ENCODE data around the gene PCSK9. TPM values are rescaled to one million over a fixed set of nuclear protein-coding genes. Genes with fewer than 3 reads are reported as not detected.

The PCSK9 gene
- polyA plus RNA-seq, 3 donors = not detected

DNA sequence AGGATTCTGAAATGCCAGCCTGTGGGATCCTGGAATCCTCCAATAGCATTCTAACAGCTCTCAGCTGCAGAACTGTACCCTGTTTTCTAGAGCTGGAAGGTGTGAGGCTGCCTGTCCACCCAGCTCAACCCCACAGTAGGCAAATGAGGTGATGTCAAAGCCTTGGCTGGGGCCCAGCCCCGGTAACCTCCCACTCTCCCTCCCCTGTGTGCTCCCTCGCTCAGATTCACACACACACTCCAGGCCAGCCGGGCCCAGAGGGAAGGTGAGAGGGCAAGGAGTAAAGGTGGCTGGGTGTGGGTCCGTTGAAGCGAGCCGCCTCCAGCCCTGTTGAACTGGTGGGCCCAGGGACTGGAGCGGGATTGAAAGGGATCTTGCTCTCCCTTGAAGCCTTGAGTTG, 40.7 kb upstream of the PCSK9 start, which contains the start of gene BSND:
Gene BSND (plus strand): TSS at position 257 of the 400 bp plus-strand sequence. CDS start 254 bp downstream, outside the sequence.
- Histone ChIP-seq H3K36me3 (replicated peaks in 1 of 2; ENCODE audit: control insufficient read depth in 1 of 2, insufficient read depth in 2 of 2, low read length in 2 of 2) (no peaks in the 10 kb centered on the region), H3K79me2 (ENCODE audit: insufficient read depth, low read length) (no peaks in the 10 kb centered on the region), H2AFZ (ENCODE audit: insufficient read depth, low read depth, low read length, poor library complexity, severe bottlenecking) (no peak within 1 kb of the TSS), H3K27me3 (ENCODE audit: control insufficient read depth in 2 of 2, insufficient read depth in 2 of 2, low read length in 2 of 2) (peaks cover 14 to 43% of the 10 kb centered on the region in 2 donors), H3K4me2 (replicated peaks; ENCODE audit: extremely low read depth, low read length, poor library complexity, severe bottlenecking) (no peak within 1 kb of the TSS), H3K4me3 (replicated peaks in 1 of 3; ENCODE audit: low read depth in 2 of 3, low read length in 3 of 3) (no peak within 1 kb of the TSS), H3K9me3 (replicated peaks in 1 of 2; ENCODE audit: control insufficient read depth in 1 of 2, insufficient read depth in 1 of 2, low read length in 2 of 2) (peaks cover 0 to 9% of the 10 kb centered on the region in 2 donors), H3K27ac (ENCODE audit: low read depth in 1 of 2, low read length in 2 of 2) (no peak within 1 kb of the TSS), H4K20me1 (ENCODE audit: insufficient read depth, low read length) (no peaks in the 10 kb centered on the region), H3K9ac (ENCODE audit: insufficient read depth, low read length, poor library complexity, severe bottlenecking) (no peak within 1 kb of the TSS), H3K4me1 (ENCODE audit: control insufficient read depth in 1 of 2, insufficient read depth in 2 of 2, low read length in 2 of 2) (peaks cover 9 to 16% of the 10 kb centered on the region in 2 donors)
- H3K4me3 Mint-ChIP-seq = peak within 1 kb of the TSS; percentile 16 to 62
- H3K27ac Mint-ChIP-seq = no peak within 1 kb of the TSS
- H3K36me3 Mint-ChIP-seq = peaks cover 0 to 3% of the 10 kb centered on the region in 2 donors
- no peak for DNase-seq
- intact Hi-C loops (cut with micrococcal nuclease) = no loop called here
- WGBS (ENCODE audit: insufficient coverage) = 100% methylated on average over 1 of the region's 7 CpGs
- peaks cover 17% of the 10 kb centered on the region for H3K4me1 Mint-ChIP-seq
- TF ChIP-seq, protein P1, sequence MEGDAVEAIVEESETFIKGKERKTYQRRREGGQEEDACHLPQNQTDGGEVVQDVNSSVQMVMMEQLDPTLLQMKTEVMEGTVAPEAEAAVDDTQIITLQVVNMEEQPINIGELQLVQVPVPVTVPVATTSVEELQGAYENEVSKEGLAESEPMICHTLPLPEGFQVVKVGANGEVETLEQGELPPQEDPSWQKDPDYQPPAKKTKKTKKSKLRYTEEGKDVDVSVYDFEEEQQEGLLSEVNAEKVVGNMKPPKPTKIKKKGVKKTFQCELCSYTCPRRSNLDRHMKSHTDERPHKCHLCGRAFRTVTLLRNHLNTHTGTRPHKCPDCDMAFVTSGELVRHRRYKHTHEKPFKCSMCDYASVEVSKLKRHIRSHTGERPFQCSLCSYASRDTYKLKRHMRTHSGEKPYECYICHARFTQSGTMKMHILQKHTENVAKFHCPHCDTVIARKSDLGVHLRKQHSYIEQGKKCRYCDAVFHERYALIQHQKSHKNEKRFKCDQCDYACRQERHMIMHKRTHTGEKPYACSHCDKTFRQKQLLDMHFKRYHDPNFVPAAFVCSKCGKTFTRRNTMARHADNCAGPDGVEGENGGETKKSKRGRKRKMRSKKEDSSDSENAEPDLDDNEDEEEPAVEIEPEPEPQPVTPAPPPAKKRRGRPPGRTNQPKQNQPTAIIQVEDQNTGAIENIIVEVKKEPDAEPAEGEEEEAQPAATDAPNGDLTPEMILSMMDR (IDR thresholded peaks at IDR 0.05) = no peak
- peaks cover 38 to 55% (median 40%) of the 10 kb centered on the region in 3 donors for H3K27me3 Mint-ChIP-seq (ENCODE audit: low read depth in 3 of 3)
- H3K9me3 Mint-ChIP-seq = peaks cover 0 to 4% (median 0%) of the 10 kb centered on the region in 7 donors

DNA sequence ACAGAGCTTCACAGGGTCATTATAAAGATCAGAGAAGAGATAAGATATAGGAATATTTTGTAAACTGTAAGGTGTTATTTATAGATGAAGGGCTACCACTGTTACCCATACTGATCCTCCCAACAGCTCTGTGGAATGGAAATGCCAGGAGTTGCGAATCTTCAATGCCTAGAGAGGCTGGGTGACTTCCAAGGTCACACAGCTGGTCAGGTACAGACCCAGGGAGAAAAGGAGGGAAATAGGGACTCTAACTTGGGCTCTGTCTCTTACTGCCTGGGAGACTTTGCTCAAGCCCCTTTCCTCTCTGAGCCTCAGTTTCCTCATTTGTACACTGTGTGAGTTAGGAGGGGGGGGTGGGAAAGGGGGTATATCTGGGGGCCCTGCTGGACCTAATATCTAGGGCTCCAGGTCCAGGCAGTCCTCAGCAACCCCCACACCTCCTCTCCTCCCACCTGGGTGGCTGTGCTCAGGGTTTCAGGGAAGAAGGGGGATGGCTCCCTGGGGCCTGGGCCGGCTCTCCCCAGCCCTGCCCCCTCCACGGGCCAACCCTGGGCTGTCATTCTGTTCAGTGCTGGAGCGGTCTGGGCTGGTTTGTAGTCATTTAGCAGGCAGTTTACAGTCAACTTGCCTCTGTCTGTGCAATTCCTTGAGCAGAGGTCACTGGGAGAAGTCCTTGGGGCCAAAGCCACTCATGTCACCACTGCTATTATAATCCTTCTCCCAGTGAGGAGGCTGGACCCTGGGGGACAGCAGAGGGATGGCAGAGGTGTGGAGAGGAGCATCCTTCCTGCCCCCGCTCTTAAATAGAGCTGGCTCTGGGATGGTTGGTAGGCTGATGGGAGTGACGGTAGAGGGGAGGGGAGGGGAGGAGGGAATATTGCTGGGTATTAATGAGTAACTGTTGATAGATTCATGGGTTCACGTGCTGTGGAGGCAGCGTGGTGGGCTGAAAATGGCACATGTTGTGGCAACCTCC, 39.0 kb upstream of the PCSK9 start:
- H3K36me3 ChIP-seq (replicated peaks in 1 of 2; ENCODE audit: control insufficient read depth in 1 of 2, insufficient read depth in 2 of 2, low read length in 2 of 2) = no peaks in the 10 kb centered on the region
- Mint-ChIP-seq H3K36me3 (peaks cover 0 to 3% of the 10 kb centered on the region in 2 donors), H3K27me3 (ENCODE audit: low read depth in 3 of 3) (peaks cover 29 to 38% (median 33%) of the 10 kb centered on the region in 3 donors), H3K9me3 (peaks cover 0 to 4% (median 0%) of the 10 kb centered on the region in 7 donors), H3K4me3 (no peak overlapping the region), H3K27ac (no peak overlapping the region), H3K4me1 (peaks cover 17% of the 10 kb centered on the region)
- H4K20me1 ChIP-seq (ENCODE audit: insufficient read depth, low read length) = no peaks in the 10 kb centered on the region
- peaks cover 14 to 41% of the 10 kb centered on the region in 2 donors for H3K27me3 ChIP-seq (ENCODE audit: control insufficient read depth in 2 of 2, insufficient read depth in 2 of 2, low read length in 2 of 2)
- no peak overlapping the region for H2AFZ ChIP-seq (ENCODE audit: insufficient read depth, low read depth, low read length, poor library complexity, severe bottlenecking)
- H3K4me1 ChIP-seq (ENCODE audit: control insufficient read depth in 1 of 2, insufficient read depth in 2 of 2, low read length in 2 of 2) = peaks cover 9 to 16% of the 10 kb centered on the region in 2 donors
- no peak overlapping the region for H3K9ac ChIP-seq (ENCODE audit: insufficient read depth, low read length, poor library complexity, severe bottlenecking)
- intact Hi-C loops (cut with micrococcal nuclease) = no loop called here
- no peak overlapping the region for H3K4me3 ChIP-seq (replicated peaks in 1 of 3; ENCODE audit: low read depth in 2 of 3, low read length in 3 of 3)
- TF ChIP-seq, protein P1 (IDR thresholded peaks at IDR 0.05) = no peak
- WGBS (ENCODE audit: insufficient coverage) = 87% methylated on average over 5 of the region's 8 CpGs
- no peak overlapping the region for H3K27ac ChIP-seq (ENCODE audit: low read depth in 1 of 2, low read length in 2 of 2)
- no peaks in the 10 kb centered on the region for H3K79me2 ChIP-seq (ENCODE audit: insufficient read depth, low read length)
- DNase-seq = no peak
- H3K9me3 ChIP-seq (replicated peaks in 1 of 2; ENCODE audit: control insufficient read depth in 1 of 2, insufficient read depth in 1 of 2, low read length in 2 of 2) = peaks cover 0 to 9% of the 10 kb centered on the region in 2 donors
- H3K4me2 ChIP-seq (replicated peaks; ENCODE audit: extremely low read depth, low read length, poor library complexity, severe bottlenecking) = no peak overlapping the region
